Gastrocnemius medialis (tissue), 4 donors: ENCODE measurements around the gene TLE2. TPM values are rescaled to one million over a fixed set of nuclear protein-coding genes. Genes with fewer than 3 reads are reported as not detected.

Experiments
- ATAC-seq, 2 donors: fragments of 150-250 bp; one replicate each; pipeline ENCODE4 v1.9.1; 2016
- DNase-seq, 2 donors: peaks; one replicate each; pipeline ENCODE4 v3.0.0-alpha.2; 2019
- H3K27ac ChIP-seq, 4 donors: fragments of 200-600 bp; sonication (generic); 1 replicate in 1 of 4; 2 replicates in 3 of 4; pipeline ENCODE4 v1.5.1; 2016 to 2018; ENCODE audit warnings: mild to moderate bottlenecking in 2 of 4, moderate library complexity in 1 of 4
- H3K27me3 ChIP-seq, 3 donors: fragments of 200-600 bp; sonication (generic) in 2 of 3; 1 replicate in 1 of 3; 2 replicates in 2 of 3; pipeline versions ENCODE4 v1.5.1 to v1.6.0; 2016 to 2019; ENCODE audit warnings: mild to moderate bottlenecking in 1 of 3, moderate library complexity in 1 of 3
- H3K36me3 ChIP-seq, 2 donors: fragments of 200-600 bp; sonication (generic) in 1 of 2; one replicate each; pipeline ENCODE4 v1.5.1; 2017 to 2018
- H3K4me1 ChIP-seq, 2 donors: fragments of 200-600 bp; sonication (generic) in 1 of 2; one replicate each; pipeline ENCODE4 v1.5.1; 2016 to 2017; ENCODE audit warnings: mild to moderate bottlenecking in 2 of 2
- H3K4me3 ChIP-seq, 4 donors: fragments of 200-600 bp; sonication (generic) in 3 of 4; 1 replicate in 1 of 4; 2 replicates in 3 of 4; pipeline ENCODE4 v1.5.1; 2016 to 2019; ENCODE audit warnings: mild to moderate bottlenecking in 2 of 4
- H3K9me3 ChIP-seq, 3 donors: fragments of 200-600 bp; sonication (generic) in 2 of 3; 1 replicate in 1 of 3; 2 replicates in 2 of 3; pipeline ENCODE4 v1.5.1; 2016 to 2019
- CTCF ChIP-seq, 5 experiments: fragments of 450-650 bp in 3 of 5; fragments of 200-600 bp in 2 of 5; sonication (generic) in 2 of 5; IDR thresholded peaks in 4 of 5; conservative IDR thresholded peaks in 1 of 5; 1 replicate in 4 of 5; 2 replicates in 1 of 5; pipeline ENCODE4 v1.5.1; 2016 to 2019; ENCODE audit warnings: antibody characterized with exemption in 5 of 5, mild to moderate bottlenecking in 3 of 5, moderate library complexity in 3 of 5
- POLR2A ChIP-seq, 2 donors: fragments of 450-650 bp; IDR thresholded peaks; one replicate each; pipeline ENCODE4 v1.6.1; 2017; ENCODE audit warnings: antibody characterized with exemption in 2 of 2, mild to moderate bottlenecking in 2 of 2, moderate library complexity in 2 of 2
- in situ Hi-C, 4 donors: fragments of 200-750 bp; cut with MboI; loops; one replicate each; pipeline versions ENCODE4 v1.15.0 to v1.8.0; 2017; ENCODE audit warnings: low sequenced_read_pairs in 4 of 4
- intact Hi-C: fragments of 100-400 bp; cut with DNase I; formaldehyde crosslinking; loops from one replicate; pipeline ENCODE4 v1.15.1; 2023; ENCODE audit warnings: low total_unique reads
- total RNA-seq, 4 donors: library from RNA; depleted of rRNA; stranded (reverse); fragments of >200 nt; gene quantifications; one replicate each; pipeline versions ENCODE4 v1.1.0 to v1.2.3, GENCODE V29; 2016

Gene TLE2
- total RNA-seq, 4 donors from 2014 or later = 26.1 to 48.5 (median 45.2) TPM

- no peak for TF ChIP-seq CTCF (IDR thresholded peaks at IDR 0.05 in 4 of 5, conservative IDR thresholded peaks at IDR 0.05 in 1 of 5)
- no peak for TF ChIP-seq POLR2A (IDR thresholded peaks at IDR 0.05)
- H3K27ac ChIP-seq = peak overlapping the region; percentile 65 to 77 (median 74)
- H3K36me3 ChIP-seq = no peaks in the 10 kb centered on the region
- intact Hi-C loops = no loop called here
- peak overlapping the region; percentile 8 to 36 (median 30) for H3K4me3 ChIP-seq
- DNase-seq (peak; percentile 24 to 53), ATAC-seq (peak; percentile 49 to 63)
- H3K9me3 ChIP-seq = no peaks in the 10 kb centered on the region
- peaks cover 15 to 21% of the 10 kb centered on the region in 2 donors for H3K4me1 ChIP-seq
- in situ Hi-C loops = no loop called here
- H3K27me3 ChIP-seq = peaks cover 0 to 4% (median 0%) of the 10 kb centered on the region in 3 donors
These were observed 45.5 kb downstream of the TLE2 start for GRCh38 chr19:2983351-2984214.

- in situ Hi-C loops (no loop called here), intact Hi-C loops (no loop called here)
- TF ChIP-seq POLR2A (IDR thresholded peaks at IDR 0.05) (no peak), CTCF (IDR thresholded peaks at IDR 0.05 in 4 of 5, conservative IDR thresholded peaks at IDR 0.05 in 1 of 5) (no peak)
- ATAC-seq (peak; percentile 69 to 75), DNase-seq (peak; percentile 68 to 79)
- Histone ChIP-seq H3K9me3 (no peaks in the 10 kb centered on the region), H3K27ac (peak overlapping the region; percentile 65 to 77 (median 74)), H3K4me1 (peaks cover 15 to 21% of the 10 kb centered on the region in 2 donors), H3K27me3 (peaks cover 0 to 4% (median 0%) of the 10 kb centered on the region in 3 donors), H3K36me3 (no peaks in the 10 kb centered on the region), H3K4me3 (no peak overlapping the region)
These were observed 46.1 kb downstream of the TLE2 start for GRCh38 chr19:2982983-2983350.

- Histone ChIP-seq H3K27ac (peak overlapping the region; percentile 65 to 77 (median 74)), H3K9me3 (no peaks in the 10 kb centered on the region), H3K27me3 (peaks cover 0 to 4% (median 0%) of the 10 kb centered on the region in 3 donors), H3K36me3 (no peaks in the 10 kb centered on the region), H3K4me1 (peaks cover 17 to 21% of the 10 kb centered on the region in 2 donors), H3K4me3 (no peak overlapping the region)
- in situ Hi-C loops = no loop called here
- DNase-seq (no peak), ATAC-seq (peak; percentile 7 to 25)
- intact Hi-C loops = no loop called here
- TF ChIP-seq CTCF (IDR thresholded peaks at IDR 0.05 in 4 of 5, conservative IDR thresholded peaks at IDR 0.05 in 1 of 5) = no peak
- TF ChIP-seq POLR2A (IDR thresholded peaks at IDR 0.05) = no peak
These were observed 46.5 kb downstream of the TLE2 start for GRCh38 chr19:2982561-2982960.

- intact Hi-C loops = no loop called here
- no peaks in the 10 kb centered on the region for H3K9me3 ChIP-seq
- H3K4me3 ChIP-seq = no peak overlapping the region
- DNase-seq = no peak
- peak overlapping the region in 2 of 4 donors; percentile 31 to 65 for H3K27ac ChIP-seq
- H3K4me1 ChIP-seq = peaks cover 21 to 23% of the 10 kb centered on the region in 2 donors
- H3K27me3 ChIP-seq = peaks cover 0 to 4% (median 0%) of the 10 kb centered on the region in 3 donors
- no peaks in the 10 kb centered on the region for H3K36me3 ChIP-seq
- in situ Hi-C loops = no loop called here
- no peak for ATAC-seq
- TF ChIP-seq CTCF (IDR thresholded peaks at IDR 0.05 in 4 of 5, conservative IDR thresholded peaks at IDR 0.05 in 1 of 5) = no peak
- no peak for TF ChIP-seq POLR2A (IDR thresholded peaks at IDR 0.05)
These were observed 47.2 kb downstream of the TLE2 start for GRCh38 chr19:2981898-2982297.
